GM18951 (cell line): ENCODE data around the gene SMIM20.

Experiments used
- POLR2A ChIP-seq: IDR thresholded peaks from 4 replicates; pipeline ENCODE4 v1.6.1; 2011; ENCODE audit warnings: mild to moderate bottlenecking; ENCODE audit not compliant: insufficient read length, insufficient read depth; ENCODE audit errors: extremely low read depth
- in situ Hi-C: fragments of 300-500 bp; cut with MboI; formaldehyde crosslinking; loops from one replicate; pipeline ENCODE4 v1.12.0; 2022; ENCODE audit warnings: low sequenced_read_pairs, mixed read lengths, inconsistent platforms; ENCODE audit not compliant: unreplicated experiment

SMIM20 gene

DNA sequence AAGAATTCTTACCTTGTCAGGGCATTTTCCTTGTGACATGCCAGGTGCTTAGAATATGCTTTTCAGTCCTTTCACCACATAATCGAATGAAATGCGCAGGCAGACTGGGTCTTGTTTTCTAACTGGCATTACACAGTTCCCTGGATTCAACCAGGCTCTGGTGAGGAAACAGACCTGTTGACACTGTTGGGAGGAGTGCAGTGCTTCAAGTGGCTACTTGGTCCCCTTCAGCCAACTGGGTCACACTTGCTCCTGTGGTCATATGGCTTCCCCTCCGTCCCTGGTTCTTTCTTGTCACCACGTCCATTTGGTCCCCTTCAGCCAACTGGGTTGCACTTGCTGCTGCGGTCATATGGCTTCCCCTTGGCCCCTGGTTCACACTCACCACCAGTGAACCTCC lies 9.7 kb downstream of the SMIM20 start:
- no peak for TF ChIP-seq POLR2A
- in situ Hi-C loops = no loop called here

DNA sequence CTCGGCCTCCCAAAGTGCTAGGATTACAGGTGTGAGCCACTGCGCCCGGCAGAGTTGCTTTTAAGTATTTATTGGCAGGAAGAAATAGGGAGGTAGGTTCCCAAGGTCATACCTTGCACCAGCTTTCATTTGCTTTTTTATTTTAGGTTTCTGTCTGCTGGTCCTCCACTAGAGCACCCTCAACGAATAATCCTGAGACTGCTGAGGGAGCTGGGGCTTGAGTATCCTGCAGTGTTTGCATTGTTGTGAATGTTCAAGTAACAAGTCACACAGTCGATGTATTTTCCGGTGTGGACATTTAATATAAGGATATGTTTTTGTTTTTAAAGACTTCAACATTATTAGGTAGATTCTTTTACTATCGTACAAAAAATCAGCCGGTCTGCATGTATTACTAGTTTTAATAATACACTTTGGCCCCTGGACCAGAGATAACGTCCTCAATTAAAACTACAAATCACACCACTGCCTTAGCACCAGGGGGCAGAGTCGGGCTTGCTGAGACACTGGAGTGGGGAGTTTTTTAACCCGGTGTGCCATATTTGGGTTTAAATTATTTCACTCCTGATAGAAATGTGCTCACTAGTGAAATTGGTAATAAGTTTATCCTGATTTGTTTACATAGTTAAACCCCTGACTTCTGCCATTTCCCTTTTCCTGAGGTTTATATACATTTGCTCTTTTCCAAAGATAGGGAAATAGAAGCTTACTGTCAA lies 11.6 kb downstream of the SMIM20 start:
- TF ChIP-seq POLR2A = no peak
- in situ Hi-C loops = no loop called here

GRCh38 chr4:25926462-25926861 lies 12.4 kb downstream of the SMIM20 start:
- TF ChIP-seq POLR2A = no peak

GRCh38 chr4:25927361-25928195 lies 13.6 kb downstream of the SMIM20 start:
- TF ChIP-seq POLR2A = no peak
- in situ Hi-C loops = no loop called here

More at GRCh38 chr4:25926462-25926861, 12.4 kb downstream of the SMIM20 start:
- in situ Hi-C loops = no loop called here

GRCh38 chr4:25928379-25929297 lies 14.6 kb downstream of the SMIM20 start:
- in situ Hi-C loops = no loop called here
- no peak for TF ChIP-seq POLR2A

DNA sequence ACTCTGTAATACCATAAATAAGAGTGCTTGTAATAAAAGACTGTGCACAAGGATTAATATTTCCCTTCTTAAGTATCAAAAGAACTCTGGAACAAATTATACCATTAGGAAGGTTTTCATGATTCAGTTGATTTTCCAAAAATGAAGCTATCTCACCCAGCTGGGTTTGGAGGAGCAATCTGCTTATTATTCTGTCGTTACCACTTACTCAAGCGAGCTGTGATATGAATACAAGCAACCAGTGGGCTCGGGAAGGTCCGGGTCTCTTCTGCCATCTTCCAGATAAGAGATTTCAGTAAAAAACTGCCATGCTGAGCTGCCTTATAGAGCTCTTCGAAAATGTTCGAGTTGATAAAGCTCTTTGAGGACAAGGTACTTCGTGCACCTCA lies 15.3 kb downstream of the SMIM20 start:
- in situ Hi-C loops = no loop called here
- TF ChIP-seq POLR2A = no peak

DNA sequence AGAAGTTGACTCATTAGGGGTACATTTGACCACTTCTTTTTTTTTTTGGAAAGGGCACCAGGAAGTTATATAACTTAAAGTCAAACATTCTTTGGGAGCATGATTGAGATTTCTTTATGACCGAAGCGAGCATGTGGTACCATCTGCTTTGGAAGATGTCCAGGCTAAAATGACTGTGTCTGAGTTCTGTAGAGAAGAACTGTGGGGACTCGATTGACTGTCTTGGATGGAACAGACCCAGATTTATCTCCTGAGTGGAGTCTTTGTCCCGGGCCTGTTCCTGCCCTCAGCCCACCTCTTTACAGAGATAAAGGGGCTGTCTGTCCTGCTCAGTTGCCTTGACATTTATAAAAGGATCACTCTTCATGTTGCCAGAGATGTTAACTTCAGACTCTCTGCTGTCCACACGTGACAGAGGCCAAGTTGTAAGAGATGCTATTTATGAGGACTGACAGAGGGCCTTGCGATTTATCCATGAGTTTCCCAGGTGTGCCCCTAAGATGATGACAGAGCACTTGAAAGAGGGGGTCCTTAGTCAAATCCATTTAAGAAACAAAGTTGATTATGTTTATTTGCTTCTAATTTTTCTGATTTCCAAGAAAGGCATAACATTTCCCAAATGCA lies 16.8 kb downstream of the SMIM20 start:
- TF ChIP-seq POLR2A = no peak
- in situ Hi-C loops = no loop called here

DNA sequence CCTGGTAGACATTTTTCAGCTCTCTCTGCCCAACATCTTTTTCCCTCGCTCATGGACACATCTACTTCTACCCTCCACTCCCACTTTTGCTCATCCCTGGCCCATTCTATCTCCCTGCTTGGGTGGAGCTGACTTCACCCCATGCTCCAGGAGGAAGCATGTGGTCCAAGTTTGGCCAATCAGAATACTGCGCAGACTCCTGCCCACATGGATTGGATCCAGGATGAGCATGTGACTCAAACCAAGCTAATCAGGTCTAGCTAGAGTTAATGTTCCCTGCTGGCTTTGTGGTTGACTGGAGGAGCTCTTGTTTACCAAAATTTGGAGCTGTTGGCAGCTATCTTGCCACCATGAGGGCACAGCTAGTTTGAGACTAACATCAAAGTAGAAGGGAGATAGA lies 22.7 kb downstream of the SMIM20 start:
- in situ Hi-C loops = no loop called here
- TF ChIP-seq POLR2A = no peak

DNA sequence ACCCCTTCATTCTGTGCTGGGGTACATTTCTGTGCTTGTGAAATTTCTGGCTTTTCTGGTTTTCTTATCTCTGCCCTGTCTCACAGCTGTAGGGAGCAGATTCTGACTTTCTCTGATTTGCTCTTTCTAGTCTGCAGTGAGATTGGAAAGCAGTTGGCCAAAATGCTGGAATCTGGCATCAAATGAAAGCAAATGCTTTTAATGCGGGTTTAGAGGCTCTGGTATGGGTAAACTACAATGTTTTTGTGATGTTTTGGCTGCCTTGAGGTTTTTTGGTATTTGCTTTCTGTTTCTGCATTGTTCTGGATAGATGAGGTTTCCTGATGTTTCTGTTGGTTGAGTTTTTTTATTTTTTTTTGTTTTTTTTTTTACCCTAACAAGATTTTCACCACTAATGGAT lies 23.8 kb downstream of the SMIM20 start:
- in situ Hi-C loops = no loop called here
- no peak for TF ChIP-seq POLR2A

DNA sequence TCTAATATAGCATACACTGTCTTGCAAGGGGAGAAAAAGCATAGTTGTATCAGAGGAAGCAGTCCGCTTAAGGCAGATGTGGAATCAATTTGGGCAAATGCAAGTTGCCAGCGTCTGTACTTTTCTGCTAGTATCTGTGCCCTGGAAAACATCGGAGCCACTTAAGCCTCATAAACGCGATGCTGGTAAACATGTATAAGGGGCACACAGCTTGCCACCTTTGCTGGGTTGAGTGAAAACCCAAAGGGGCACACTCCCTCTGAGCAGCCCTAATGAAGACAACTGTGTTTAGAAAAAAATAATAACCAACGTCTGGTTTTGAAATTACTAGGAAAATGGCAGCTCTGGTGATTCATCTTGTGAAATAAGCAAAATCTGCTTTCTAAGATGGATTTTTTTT lies 24.3 kb downstream of the SMIM20 start:
- in situ Hi-C loops = no loop called here
- no peak for TF ChIP-seq POLR2A

GRCh38 chr4:25938787-25939186 lies 24.8 kb downstream of the SMIM20 start:
- in situ Hi-C loops = no loop called here

DNA sequence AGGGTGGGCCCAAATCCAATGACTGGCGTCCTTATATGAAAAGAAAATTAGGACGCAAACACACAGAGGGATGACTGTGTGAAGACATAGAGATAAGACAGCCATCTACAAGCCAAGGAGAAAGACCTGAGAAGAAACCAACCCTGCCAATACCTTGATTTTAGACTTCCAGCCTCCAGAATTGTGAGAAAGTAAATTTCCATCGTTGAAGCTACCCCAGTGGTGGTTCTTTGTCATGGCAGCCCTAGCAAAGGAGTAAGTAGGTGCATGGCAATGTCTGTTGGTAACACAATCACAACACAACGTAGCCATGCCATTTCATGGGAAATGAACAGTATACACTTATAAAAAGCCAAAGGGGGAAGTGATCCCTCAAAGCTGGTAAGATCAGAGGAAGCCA lies 25.3 kb downstream of the SMIM20 start:
- no peak for TF ChIP-seq POLR2A
- in situ Hi-C loops = no loop called here

More at GRCh38 chr4:25938787-25939186, 24.8 kb downstream of the SMIM20 start:
- TF ChIP-seq POLR2A = no peak
